HG03520 (cell line): ENCODE measurements around the gene GAGE2A.
"Not testable (repeated sequence)": the region's sequence is repeated elsewhere in the genome, so short reads cannot be mapped to it uniquely, and the experiment has no call there.

Experiments used
- ATAC-seq: cut with Tn5 transposase; IDR thresholded peaks from one replicate; pipeline ENCODE4 v1.9.1; 2021; ENCODE audit warnings: mild to moderate bottlenecking, moderate library complexity; ENCODE audit not compliant: unreplicated experiment

The GAGE2A gene

DNA sequence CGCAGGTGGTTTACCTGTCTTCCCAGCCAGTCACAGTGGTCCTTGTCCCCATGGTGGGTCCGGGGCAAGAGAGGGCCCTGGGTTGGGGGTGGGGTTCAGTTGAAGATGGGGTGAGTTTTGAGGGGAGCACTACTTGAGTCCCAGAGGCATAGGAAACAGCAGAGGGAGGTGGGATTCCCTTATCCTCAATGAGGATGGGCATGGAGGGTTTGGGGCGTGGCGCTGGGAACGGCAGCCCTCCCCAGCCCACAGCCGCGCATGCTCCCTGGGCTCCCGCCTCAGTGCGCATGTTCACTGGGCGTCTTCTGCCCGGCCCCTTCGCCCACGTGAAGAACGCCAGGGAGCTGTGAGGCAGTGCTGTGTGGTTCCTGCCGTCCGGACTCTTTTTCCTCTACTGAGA lies at the start of gene GAGE2A:
GAGE2A (plus strand) TSS at position 301 of the 400 bp plus-strand sequence. CDS start 1,155 bp downstream, outside the sequence.
- ATAC-seq = not testable (repeated sequence)

DNA sequence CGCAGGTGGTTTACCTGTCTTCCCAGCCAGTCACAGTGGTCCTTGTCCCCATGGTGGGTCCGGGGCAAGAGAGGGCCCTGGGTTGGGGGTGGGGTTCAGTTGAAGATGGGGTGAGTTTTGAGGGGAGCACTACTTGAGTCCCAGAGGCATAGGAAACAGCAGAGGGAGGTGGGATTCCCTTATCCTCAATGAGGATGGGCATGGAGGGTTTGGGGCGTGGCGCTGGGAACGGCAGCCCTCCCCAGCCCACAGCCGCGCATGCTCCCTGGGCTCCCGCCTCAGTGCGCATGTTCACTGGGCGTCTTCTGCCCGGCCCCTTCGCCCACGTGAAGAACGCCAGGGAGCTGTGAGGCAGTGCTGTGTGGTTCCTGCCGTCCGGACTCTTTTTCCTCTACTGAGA lies 47.9 kb upstream of the GAGE2A start, which contains the start of gene GAGE12D:
GAGE12D (plus strand) TSS at position 301 of the 400 bp plus-strand sequence. CDS start 1,155 bp downstream, outside the sequence.
- not testable (repeated sequence) for ATAC-seq

GRCh38 chrX:49550989-49551388 lies 38.3 kb upstream of the GAGE2A start, which contains the start of gene GAGE12E:
Gene GAGE12E (plus strand): TSS chrX:49551289. CDS start chrX:49552444, 1,155 bp downstream.
- not testable (repeated sequence) for ATAC-seq

GRCh38 chrX:49560542-49560941 lies 28.8 kb upstream of the GAGE2A start, which contains the start of gene GAGE12F:
Gene GAGE12F (plus strand): TSS chrX:49560842. CDS start chrX:49561997, 1,155 bp downstream.
- ATAC-seq = not testable (repeated sequence)

DNA sequence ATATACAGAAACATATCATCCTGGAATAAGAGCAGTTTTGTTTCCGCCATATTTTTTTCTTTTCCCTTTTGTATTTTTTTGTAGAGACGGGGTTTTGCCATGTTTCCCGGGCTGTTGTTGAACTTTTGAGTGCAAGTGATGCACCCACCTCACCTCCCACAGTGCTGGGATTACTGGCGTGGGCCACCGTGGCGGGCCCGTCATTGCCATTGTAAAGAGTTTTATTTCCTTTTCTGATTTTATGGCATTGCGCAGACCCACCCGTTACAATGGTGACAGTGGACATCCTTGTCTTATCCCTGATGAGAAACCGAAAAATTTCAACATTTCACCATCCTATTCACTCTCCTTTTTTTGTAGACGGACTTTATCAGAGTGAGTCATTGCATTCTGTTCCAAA lies 20.6 kb upstream of the GAGE2A start:
- not testable (repeated sequence) for ATAC-seq

- not testable (repeated sequence) for ATAC-seq
These were observed 20.1 kb upstream of the GAGE2A start for GRCh38 chrX:49569152-49569551.

- ATAC-seq = not testable (repeated sequence)
These were observed 19.2 kb upstream of the GAGE2A start, which contains the start of gene GAGE12G for GRCh38 chrX:49570100-49570499. Gene GAGE12G (plus strand): TSS chrX:49570400. CDS start chrX:49571555, 1,155 bp downstream.

GRCh38 chrX:49579649-49580048 lies 9.6 kb upstream of the GAGE2A start, which contains the start of gene GAGE12H:
Gene GAGE12H (plus strand): TSS chrX:49579949. CDS start chrX:49581104, 1,155 bp downstream.
- ATAC-seq = not testable (repeated sequence)

- not testable (repeated sequence) for ATAC-seq
These were observed 628 bp downstream of the GAGE2A start for GRCh38 chrX:49589769-49590478.

DNA sequence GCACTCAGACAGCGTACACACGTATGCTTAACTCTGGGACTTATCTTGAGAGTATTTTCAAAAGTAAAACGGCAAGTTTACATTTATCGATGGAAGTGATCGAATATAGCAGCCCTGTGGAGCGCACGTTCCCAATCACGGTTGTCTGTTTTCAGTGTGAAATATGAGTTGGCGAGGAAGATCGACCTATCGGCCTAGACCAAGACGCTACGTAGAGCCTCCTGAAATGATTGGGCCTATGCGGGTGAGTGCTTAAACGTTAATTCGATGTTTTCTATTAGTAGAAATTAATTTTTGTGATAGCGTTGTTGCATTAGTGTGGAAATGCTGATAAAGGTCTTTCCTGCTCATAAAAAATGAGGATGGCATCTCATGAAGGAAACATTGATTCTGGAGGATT lies 1.2 kb downstream of the GAGE2A start:
- not testable (repeated sequence) for ATAC-seq

DNA sequence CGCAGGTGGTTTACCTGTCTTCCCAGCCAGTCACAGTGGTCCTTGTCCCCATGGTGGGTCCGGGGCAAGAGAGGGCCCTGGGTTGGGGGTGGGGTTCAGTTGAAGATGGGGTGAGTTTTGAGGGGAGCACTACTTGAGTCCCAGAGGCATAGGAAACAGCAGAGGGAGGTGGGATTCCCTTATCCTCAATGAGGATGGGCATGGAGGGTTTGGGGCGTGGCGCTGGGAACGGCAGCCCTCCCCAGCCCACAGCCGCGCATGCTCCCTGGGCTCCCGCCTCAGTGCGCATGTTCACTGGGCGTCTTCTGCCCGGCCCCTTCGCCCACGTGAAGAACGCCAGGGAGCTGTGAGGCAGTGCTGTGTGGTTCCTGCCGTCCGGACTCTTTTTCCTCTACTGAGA lies 9.4 kb downstream of the GAGE2A start, which contains the start of gene GAGE1:
GAGE1 (plus strand) TSS at position 301 of the 400 bp plus-strand sequence. CDS start 1,155 bp downstream, outside the sequence.
- ATAC-seq = not testable (repeated sequence)

DNA sequence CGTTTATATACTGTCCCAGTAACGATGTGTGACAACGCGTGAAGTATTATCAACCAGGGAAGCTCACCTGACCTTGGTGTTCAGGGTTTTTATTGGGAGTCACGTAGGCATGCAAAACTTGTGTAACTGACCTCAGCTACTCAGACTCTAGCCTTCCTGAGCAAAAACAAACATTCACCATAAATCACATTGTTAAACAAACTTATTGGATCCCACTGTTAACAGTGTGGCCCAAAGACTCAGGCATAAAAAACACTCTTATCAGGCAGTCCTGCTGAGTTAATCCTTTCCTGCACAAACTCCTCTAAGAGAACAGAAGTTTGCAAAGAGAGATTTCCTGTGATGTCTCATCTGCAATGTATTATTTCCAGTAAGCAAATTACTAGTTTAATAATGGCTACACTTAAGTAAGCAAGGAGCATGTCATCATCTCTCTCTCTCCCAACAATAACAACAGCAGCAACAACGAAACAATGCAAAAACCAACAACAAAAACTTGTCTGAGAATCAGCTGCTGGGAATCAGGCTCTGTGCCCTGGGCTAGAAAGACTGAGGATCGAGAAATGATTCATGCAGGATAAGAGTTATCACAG lies 21.5 kb downstream of the GAGE2A start:
- ATAC-seq = no peak

- no peak for ATAC-seq
These were observed 29.3 kb downstream of the GAGE2A start for GRCh38 chrX:49618574-49618973.

GRCh38 chrX:49627086-49627777 lies 37.9 kb downstream of the GAGE2A start:
- no peak for ATAC-seq

DNA sequence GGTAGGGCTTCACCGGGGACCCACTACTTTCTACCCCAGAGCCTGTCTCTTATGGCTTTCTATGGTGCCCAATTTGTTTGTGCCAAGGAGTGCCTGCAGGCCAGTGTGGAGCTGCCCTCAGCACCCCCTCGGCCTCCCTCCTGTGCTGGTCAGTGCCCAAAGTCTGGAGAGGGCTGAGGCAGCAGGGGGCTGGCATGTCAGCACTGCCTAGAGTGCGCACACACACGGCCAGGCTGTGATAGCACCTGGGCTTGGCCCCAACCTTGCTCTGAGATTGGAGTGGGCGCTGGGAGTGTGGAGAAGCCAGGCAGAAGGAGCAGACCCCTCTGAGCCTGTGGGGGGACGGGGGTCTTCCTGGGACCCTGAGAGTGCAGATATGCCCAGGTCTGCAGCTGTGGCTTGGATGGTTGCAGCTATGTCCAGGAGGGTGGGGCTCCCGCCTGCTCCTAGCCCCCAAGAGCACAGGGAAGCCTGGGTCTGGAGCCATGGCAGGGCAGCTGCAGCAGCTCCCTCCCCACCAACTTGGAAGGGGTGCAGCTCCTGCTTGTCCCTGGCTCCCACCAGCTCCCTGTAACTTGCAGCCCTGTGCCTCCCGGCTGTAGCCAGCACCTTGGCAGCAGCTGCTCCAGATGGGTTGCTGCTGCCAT lies 55.8 kb downstream of the GAGE2A start:
- no peak for ATAC-seq
